Keratinocyte (primary cell): ENCODE results near the gene C11orf68. TPM values are rescaled to one million over a fixed set of nuclear protein-coding genes. Genes with fewer than 3 reads are reported as not detected.

Experiments
- DNase-seq: peaks from one replicate; pipeline ENCODE4 v3.0.0-alpha.2; 2011; ENCODE audit warnings: low read depth, missing footprints, low spot score
- FAIRE-seq: peaks from 2 replicates; lab custom pipeline; 2011; peaks lifted over from hg19 to GRCh38; lab: Jason Lieb, UNC
- H2AFZ ChIP-seq: 2 replicates; pipeline ENCODE4 v1.6.0; 2012; ENCODE audit warnings: low read length, control low read depth, inconsistent platforms; ENCODE audit not compliant: control insufficient read depth
- H3K27ac ChIP-seq: 2 replicates; pipeline ENCODE4 v1.5.1; 2011; ENCODE audit warnings: low read length; ENCODE audit not compliant: control insufficient read depth, insufficient read depth
- H3K27me3 ChIP-seq: 3 replicates; pipeline ENCODE4 v1.6.0; 2011; ENCODE audit warnings: low read length; ENCODE audit not compliant: control insufficient read depth, insufficient read depth; ENCODE audit errors: extremely low read depth
- H3K36me3 ChIP-seq, 2 experiments: 2 replicates in 1 of 2; 3 replicates in 1 of 2; pipeline ENCODE4 v1.5.1; 2011; ENCODE audit warnings: low read length in 2 of 2, mild to moderate bottlenecking in 1 of 2; ENCODE audit not compliant: control insufficient read depth in 2 of 2, insufficient read depth in 2 of 2; ENCODE audit errors: extremely low read depth in 1 of 2
- H3K4me1 ChIP-seq: 3 replicates; pipeline ENCODE4 v1.5.1; 2011; ENCODE audit warnings: low read length; ENCODE audit not compliant: control insufficient read depth, insufficient read depth; ENCODE audit errors: extremely low read depth
- H3K4me2 ChIP-seq: 3 replicates; pipeline ENCODE4 v1.6.0; 2011; ENCODE audit warnings: low read depth, low read length; ENCODE audit not compliant: control insufficient read depth, insufficient read depth; ENCODE audit errors: extremely low read depth
- H3K4me3 ChIP-seq, 3 experiments: fragments of 200-600 bp in 1 of 3; sonication (generic) in 1 of 3; 2 replicates in 2 of 3; 3 replicates in 1 of 3; pipeline ENCODE4 v1.5.1; 2011 to 2016; ENCODE audit warnings: low read length in 3 of 3, mild to moderate bottlenecking in 3 of 3, control low read depth in 2 of 3, inconsistent platforms in 1 of 3, low read depth in 1 of 3, mixed read lengths in 1 of 3, mixed run types in 1 of 3, moderate library complexity in 1 of 3; ENCODE audit not compliant: control insufficient read depth in 2 of 3, insufficient read depth in 2 of 3; ENCODE audit errors: extremely low read depth in 1 of 3
- H3K79me2 ChIP-seq: 2 replicates; pipeline ENCODE4 v1.6.0; 2012; ENCODE audit warnings: low read length; ENCODE audit not compliant: control insufficient read depth, insufficient read depth
- H3K9ac ChIP-seq: 3 replicates; pipeline ENCODE4 v1.6.0; 2011; ENCODE audit warnings: low read length; ENCODE audit not compliant: control insufficient read depth, insufficient read depth; ENCODE audit errors: extremely low read depth
- H3K9me1 ChIP-seq: 3 replicates; pipeline ENCODE4 v1.6.0; 2011; ENCODE audit warnings: low read length; ENCODE audit not compliant: control insufficient read depth, insufficient read depth; ENCODE audit errors: extremely low read depth
- H3K9me3 ChIP-seq: 2 replicates; pipeline ENCODE4 v1.5.1; 2012; ENCODE audit warnings: low read depth, low read length; ENCODE audit not compliant: control insufficient read depth
- H4K20me1 ChIP-seq: 3 replicates; pipeline ENCODE4 v1.6.0; 2011; ENCODE audit warnings: low read length; ENCODE audit not compliant: control insufficient read depth, insufficient read depth; ENCODE audit errors: extremely low read depth
- EZH2 ChIP-seq: IDR thresholded peaks from one replicate; pipeline ENCODE4 v1.6.1; 2012; ENCODE audit warnings: inconsistent platforms, mild to moderate bottlenecking, low read length, moderate library complexity
- dilution Hi-C: fragments of 300-500 bp; cut with MboI; formaldehyde crosslinking; loops from one replicate; pipeline ENCODE4 v1.7.0; 2020; ENCODE audit warnings: low sequenced_read_pairs; ENCODE audit not compliant: extremely low pct_ligation_motif_present
- polyA plus RNA-seq, 5 experiments: library from polyadenylated mRNA; depleted of rRNA in 3 of 5; stranded (reverse) in 3 of 5; stranded (forward) in 1 of 5; unstranded in 1 of 5; fragments of >200 nt; gene quantifications; 1 replicate in 1 of 5; 2 replicates in 3 of 5; 3 replicates in 1 of 5; pipeline versions ENCODE4 v1.2.1 to v1.2.3, GENCODE V29; 2011 to 2012; ENCODE audit warnings: missing spikeins in 2 of 5, low read depth in 1 of 5, low replicate concordance in 1 of 5
- TF ChIP-seq, protein P1 (sequence below), 3 experiments: IDR thresholded peaks in 1 of 3; conservative IDR thresholded peaks in 1 of 3; optimal IDR thresholded peaks in 1 of 3; 2 replicates in 2 of 3; 3 replicates in 1 of 3; pipeline versions ENCODE3 to v1.5.1; 2011; ENCODE audit warnings: low read length in 3 of 3, mild to moderate bottlenecking in 3 of 3, moderate library complexity in 2 of 3, control low read depth in 1 of 3, inconsistent platforms in 1 of 3; ENCODE audit not compliant: insufficient read depth in 2 of 3; ENCODE audit errors: extremely low read depth in 1 of 3

C11orf68 gene
- polyA plus RNA-seq, 1 donor (not counting 4 experiments of a cell fraction or from before 2014, with no cell fraction given), result 18.4 TPM

DNA sequence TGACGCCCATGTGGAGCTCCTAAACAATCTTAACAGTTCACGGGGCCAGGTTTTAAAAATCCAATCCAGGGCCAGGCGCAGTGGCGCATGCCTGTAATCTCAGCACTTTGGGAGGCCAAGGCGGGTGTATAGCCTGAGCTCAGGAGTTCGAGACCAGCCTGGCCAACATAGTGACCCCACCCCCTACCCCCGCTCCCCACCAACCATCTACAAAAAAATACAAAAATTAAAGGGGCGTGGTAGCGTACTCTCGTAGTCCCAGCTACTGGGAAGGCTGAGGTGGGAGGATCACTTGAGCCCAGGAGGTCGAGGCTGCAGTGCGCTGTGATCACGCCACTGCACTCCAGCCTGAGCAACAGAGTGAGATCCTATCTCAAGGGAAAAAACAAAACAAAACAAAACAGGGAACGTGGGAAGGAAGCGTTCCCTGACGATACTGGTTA lies 42.0 kb upstream of the C11orf68 start:
- no peaks in the 10 kb centered on the region for H3K9me1 ChIP-seq
- no peaks in the 10 kb centered on the region for H3K27me3 ChIP-seq
- DNase-seq (no peak), FAIRE-seq (no peak)
- peaks cover 11 to 16% of the 10 kb centered on the region in 2 experiments for H3K36me3 ChIP-seq
- peak overlapping the region; percentile 58 to 95 (median 70) for H3K4me3 ChIP-seq
- peak overlapping the region; percentile 91 for H3K9ac ChIP-seq
- no peaks in the 10 kb centered on the region for H4K20me1 ChIP-seq
- H3K4me2 ChIP-seq, result peak overlapping the region; percentile 84
- H3K79me2 ChIP-seq, result peaks cover 31% of the 10 kb centered on the region
- H2AFZ ChIP-seq, result peak overlapping the region; percentile 97
- TF ChIP-seq, protein P1, sequence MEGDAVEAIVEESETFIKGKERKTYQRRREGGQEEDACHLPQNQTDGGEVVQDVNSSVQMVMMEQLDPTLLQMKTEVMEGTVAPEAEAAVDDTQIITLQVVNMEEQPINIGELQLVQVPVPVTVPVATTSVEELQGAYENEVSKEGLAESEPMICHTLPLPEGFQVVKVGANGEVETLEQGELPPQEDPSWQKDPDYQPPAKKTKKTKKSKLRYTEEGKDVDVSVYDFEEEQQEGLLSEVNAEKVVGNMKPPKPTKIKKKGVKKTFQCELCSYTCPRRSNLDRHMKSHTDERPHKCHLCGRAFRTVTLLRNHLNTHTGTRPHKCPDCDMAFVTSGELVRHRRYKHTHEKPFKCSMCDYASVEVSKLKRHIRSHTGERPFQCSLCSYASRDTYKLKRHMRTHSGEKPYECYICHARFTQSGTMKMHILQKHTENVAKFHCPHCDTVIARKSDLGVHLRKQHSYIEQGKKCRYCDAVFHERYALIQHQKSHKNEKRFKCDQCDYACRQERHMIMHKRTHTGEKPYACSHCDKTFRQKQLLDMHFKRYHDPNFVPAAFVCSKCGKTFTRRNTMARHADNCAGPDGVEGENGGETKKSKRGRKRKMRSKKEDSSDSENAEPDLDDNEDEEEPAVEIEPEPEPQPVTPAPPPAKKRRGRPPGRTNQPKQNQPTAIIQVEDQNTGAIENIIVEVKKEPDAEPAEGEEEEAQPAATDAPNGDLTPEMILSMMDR (optimal IDR thresholded peaks at IDR 0.05 in 1 of 3, IDR thresholded peaks at IDR 0.05 in 1 of 3, conservative IDR thresholded peaks at IDR 0.05 in 1 of 3; ENCODE audit: extremely low read depth in 1 of 3, insufficient read depth in 2 of 3, low read length in 3 of 3), result no peak
- TF ChIP-seq EZH2, result no peak
- dilution Hi-C loops, result no loop called here
- peak overlapping the region; percentile 89 for H3K27ac ChIP-seq
- no peaks in the 10 kb centered on the region for H3K9me3 ChIP-seq
- peaks cover 8% of the 10 kb centered on the region for H3K4me1 ChIP-seq

DNA sequence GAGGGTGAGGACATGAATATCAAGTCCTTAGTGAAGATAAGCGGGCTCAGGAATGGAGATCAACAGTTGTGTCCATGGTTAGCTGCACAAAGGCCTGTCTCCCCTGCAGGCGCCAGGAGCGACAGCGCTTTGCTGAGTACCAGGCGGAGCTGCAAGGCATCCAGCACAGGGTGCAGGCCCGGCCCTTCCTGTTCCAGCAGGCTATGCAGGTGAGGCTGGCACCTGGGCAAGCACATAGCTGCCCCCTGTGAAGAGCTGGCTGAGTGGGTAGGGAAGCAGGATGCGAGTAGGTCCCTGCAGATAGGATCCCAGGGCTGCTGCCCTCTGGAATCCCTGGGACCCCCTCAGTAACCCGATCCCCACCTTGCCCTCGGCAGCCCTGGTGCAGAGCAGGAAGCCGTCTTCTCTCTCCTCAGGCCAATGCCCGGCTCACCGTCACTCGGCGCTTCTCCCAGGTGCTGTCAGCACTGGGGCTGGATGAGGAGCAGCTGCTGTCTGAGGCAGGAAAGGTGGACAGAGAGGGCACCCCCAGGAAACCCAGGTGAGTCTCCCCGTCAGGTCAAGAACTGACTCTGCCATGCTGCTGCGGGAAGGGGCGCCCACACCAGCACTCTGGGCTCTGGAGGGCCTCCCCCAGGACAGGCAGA lies 40.0 kb upstream of the C11orf68 start:
- H2AFZ ChIP-seq, result no peak overlapping the region
- dilution Hi-C loops, result no loop called here
- no peaks in the 10 kb centered on the region for H4K20me1 ChIP-seq
- H3K4me3 ChIP-seq, result no peak overlapping the region
- H3K27ac ChIP-seq, result no peak overlapping the region
- no peaks in the 10 kb centered on the region for H3K27me3 ChIP-seq
- no peak overlapping the region for H3K4me2 ChIP-seq
- H3K79me2 ChIP-seq, result peaks cover 23% of the 10 kb centered on the region
- TF ChIP-seq, protein P1 (optimal IDR thresholded peaks at IDR 0.05 in 1 of 3, IDR thresholded peaks at IDR 0.05 in 1 of 3, conservative IDR thresholded peaks at IDR 0.05 in 1 of 3; ENCODE audit: extremely low read depth in 1 of 3, insufficient read depth in 2 of 3, low read length in 3 of 3), result no peak
- TF ChIP-seq EZH2, result no peak
- no peak overlapping the region for H3K9ac ChIP-seq
- peaks cover 12% of the 10 kb centered on the region for H3K4me1 ChIP-seq
- DNase-seq (no peak), FAIRE-seq (no peak)
- H3K9me3 ChIP-seq, result no peaks in the 10 kb centered on the region
- no peaks in the 10 kb centered on the region for H3K9me1 ChIP-seq
- H3K36me3 ChIP-seq, result peaks cover 0 to 2% of the 10 kb centered on the region in 2 experiments
